ENCODE data around the gene CHAT. TPM values are rescaled to one million over a fixed set of nuclear protein-coding genes. Genes with fewer than 3 reads are reported as not detected.
A peak's percentile ranks its signal among the peaks of the same experiment; 100 is the strongest.

The CHAT gene
- total RNA-seq, 1 experiment from 2014 or later = not detected

GRCh38 chr10:49678827-49679479 is 65.1 kb downstream of the CHAT start:
- Mint-ChIP-seq H3K27ac (no peak overlapping the region), H3K9me3 (peaks cover 4 to 16% of the 10 kb centered on the region in 2 experiments; a peak in 4 of 5 replicates), H3K36me3 (ENCODE audit: insufficient read depth in 1 of 3, low read depth in 3 of 3) (peaks cover 0 to 2% (median 0%) of the 10 kb centered on the region in 3 experiments; a peak in 2 of 7 replicates), H3K4me3 (peak overlapping the region; percentile 63 to 75), H3K27me3 (ENCODE audit: low read depth) (peaks cover 99% of the 10 kb centered on the region), H3K4me1 (peaks cover 6 to 9% of the 10 kb centered on the region in 2 experiments)
- H4K8ac ChIP-seq (replicated peaks; ENCODE audit: insufficient read length, low read depth, low read length) = no peak overlapping the region
- H3K9ac ChIP-seq (ENCODE audit: extremely low read depth, insufficient read length, low read length) = no peak overlapping the region
- no peak overlapping the region for H2BK12ac ChIP-seq (ENCODE audit: insufficient read length, low read depth, low read length)
- no peak overlapping the region for H3K4ac ChIP-seq (ENCODE audit: low read depth, low read length)
- no peak for TF ChIP-seq CTCF (conservative IDR thresholded peaks at IDR 0.05)
- H2BK5ac ChIP-seq (ENCODE audit: insufficient read length, low read length) = no peak overlapping the region
- no peaks in the 10 kb centered on the region for H3K79me2 ChIP-seq (ENCODE audit: insufficient read depth, low read length)
- no peak overlapping the region for H4K91ac ChIP-seq (ENCODE audit: insufficient read length, low read depth, low read length)
- no peak overlapping the region for H2BK20ac ChIP-seq (ENCODE audit: low read depth, low read length, poor library complexity, severe bottlenecking)
- peaks cover 9% of the 10 kb centered on the region for H3K23me2 ChIP-seq (ENCODE audit: insufficient read length, low read depth, low read length, poor library complexity, severe bottlenecking)
- H3K4me1 ChIP-seq (ENCODE audit: insufficient read depth, low read length) = no peaks in the 10 kb centered on the region
- no peak overlapping the region for H2BK120ac ChIP-seq (ENCODE audit: low read depth, low read length, poor library complexity, severe bottlenecking)
- no peak overlapping the region for H3K56ac ChIP-seq (ENCODE audit: insufficient read length, low read depth, low read length)
- peak overlapping the region; percentile 9 for H2AFZ ChIP-seq (ENCODE audit: low read length)
- no CpG with 5 or more reads among the region's 19 CpGs for WGBS (ENCODE audit: extremely low coverage, insufficient read length, low lambda C conversion rate)
- no peaks in the 10 kb centered on the region for H3K9me3 ChIP-seq (ENCODE audit: control insufficient read depth, low read depth, low read length)
- no peaks in the 10 kb centered on the region for H3K79me1 ChIP-seq (ENCODE audit: insufficient read depth, low read depth, low read length, poor library complexity, severe bottlenecking)
- no peak overlapping the region for H3K23ac ChIP-seq (ENCODE audit: insufficient read length, low read depth, low read length)
- peaks cover 13% of the 10 kb centered on the region; the same call in 1 of the 2 replicates for H3K27me3 ChIP-seq (ENCODE audit: insufficient read depth, low read length)
- no peak overlapping the region for H3K18ac ChIP-seq (ENCODE audit: insufficient read length, low read depth, low read length)
- H3K27ac ChIP-seq (ENCODE audit: insufficient read length, low read depth, low read length) = no peak overlapping the region
- no peak overlapping the region for H3K14ac ChIP-seq (ENCODE audit: insufficient read depth, low read length)
- no peak overlapping the region for H3T11ph ChIP-seq (ENCODE audit: low read length)
- no peak overlapping the region for H4K5ac ChIP-seq (ENCODE audit: insufficient read length, low read depth, low read length)
- no peak for DNase-seq
- no peak overlapping the region for H2AK5ac ChIP-seq (ENCODE audit: insufficient read length, low read length)
- no peak overlapping the region for H2BK15ac ChIP-seq (ENCODE audit: low read depth, low read length)
- peak overlapping the region; percentile 61 for H3K4me2 ChIP-seq (ENCODE audit: insufficient read depth, insufficient read length, low read length)
- no peaks in the 10 kb centered on the region for H4K20me1 ChIP-seq (ENCODE audit: control insufficient read depth, insufficient read depth, insufficient read length)
